Endothelial cell of umbilical vein (primary cell): ENCODE measurements around the gene COL21A1. TPM values are rescaled to one million over a fixed set of nuclear protein-coding genes. Genes with fewer than 3 reads are reported as not detected.
"Not testable (repeated sequence)": the region's sequence is repeated elsewhere in the genome, so short reads cannot be mapped to it uniquely, and the experiment has no call there.

ENCODE experiments used
- BruUV-seq: library from RNA; stranded (reverse); fragments of 400-500 nt; replicated peaks from 2 replicates; lab custom pipeline; 2021; lab: Mats Ljungman, UMichigan
- CTCF ChIA-PET: fragments of 300-600, 350-600 bp; sonication (Branson Sonifier 250); formaldehyde crosslinking; loops from one replicate; lab custom pipeline; 2021; ENCODE audit warnings: antibody characterized with exemption, inconsistent platforms; lab: Charles Lee
- POLR2A ChIA-PET: fragments of 300-600, 350-600 bp; sonication (Branson Sonifier 250); formaldehyde crosslinking; loops from one replicate; lab custom pipeline; 2021; ENCODE audit warnings: antibody characterized with exemption, inconsistent platforms; lab: Charles Lee
- DNase-seq: peaks from one replicate; pipeline ENCODE4 v3.0.0-alpha.2; 2011; ENCODE audit warnings: low read depth, low spot score
- FAIRE-seq: peaks from 2 replicates; lab custom pipeline; 2011; peaks lifted over from hg19 to GRCh38; lab: Jason Lieb, UNC
- H2AFZ ChIP-seq: 2 replicates; pipeline ENCODE4 v1.6.0; 2012; ENCODE audit warnings: low read depth, low read length, control low read depth, inconsistent platforms
- H3K27ac ChIP-seq: 2 replicates; pipeline ENCODE4 v1.5.1; 2011; ENCODE audit warnings: low read depth, mild to moderate bottlenecking, control low read depth, low read length, moderate library complexity; ENCODE audit not compliant: insufficient read depth
- H3K27me3 ChIP-seq, 2 experiments: 2 replicates each; pipeline versions ENCODE4 v1.6.0 to v1.6.1; 2011; ENCODE audit warnings: low read length in 2 of 2, mixed read lengths in 1 of 2; ENCODE audit not compliant: control insufficient read depth in 2 of 2, insufficient read depth in 2 of 2
- H3K36me3 ChIP-seq, 2 experiments: 2 replicates in 1 of 2; 3 replicates in 1 of 2; pipeline ENCODE4 v1.5.1; 2011; ENCODE audit warnings: low read length in 2 of 2, mild to moderate bottlenecking in 1 of 2, moderate library complexity in 1 of 2; ENCODE audit not compliant: control insufficient read depth in 2 of 2, insufficient read depth in 2 of 2; ENCODE audit errors: extremely low read depth in 1 of 2
- H3K4me1 ChIP-seq: 3 replicates; pipeline ENCODE4 v1.5.1; 2011; ENCODE audit warnings: mild to moderate bottlenecking, low read length; ENCODE audit not compliant: control insufficient read depth, insufficient read depth; ENCODE audit errors: extremely low read depth
- H3K4me2 ChIP-seq: 2 replicates; pipeline ENCODE4 v1.6.1; 2011; ENCODE audit warnings: low read length, control low read depth, mixed read lengths; ENCODE audit not compliant: insufficient read depth
- H3K4me3 ChIP-seq, 3 experiments: fragments of 200-600 bp in 1 of 3; sonication (generic), shearing (Covaris generic) in 1 of 3; replicated peaks in 1 of 3; 2 replicates each; pipeline ENCODE4 v1.5.1; 2011 to 2016; ENCODE audit warnings: control low read depth in 3 of 3, low read length in 3 of 3, mild to moderate bottlenecking in 2 of 3, inconsistent platforms in 1 of 3, low read depth in 1 of 3, moderate library complexity in 1 of 3; ENCODE audit not compliant: insufficient read depth in 1 of 3
- H3K79me2 ChIP-seq: 2 replicates; pipeline ENCODE4 v1.6.0; 2012; ENCODE audit warnings: low read length, inconsistent platforms; ENCODE audit not compliant: control insufficient read depth, insufficient read depth
- H3K9ac ChIP-seq: replicated peaks from 2 replicates; pipeline ENCODE3; 2011; ENCODE audit warnings: low read length, control low read depth; ENCODE audit not compliant: insufficient read depth; ENCODE audit errors: extremely low read depth
- H3K9me1 ChIP-seq: replicated peaks from 3 replicates; pipeline ENCODE4 v1.6.0; 2011; ENCODE audit warnings: mild to moderate bottlenecking, low read length; ENCODE audit not compliant: control insufficient read depth, insufficient read depth; ENCODE audit errors: extremely low read depth
- H3K9me3 ChIP-seq: replicated peaks from 2 replicates; pipeline ENCODE4 v1.5.1; 2012; ENCODE audit warnings: low read length, inconsistent platforms; ENCODE audit not compliant: control insufficient read depth, insufficient read depth
- H4K20me1 ChIP-seq: replicated peaks from 2 replicates; pipeline ENCODE3; 2011; ENCODE audit warnings: mild to moderate bottlenecking, low read length; ENCODE audit not compliant: control insufficient read depth, insufficient read depth; ENCODE audit errors: extremely low read depth
- EZH2 ChIP-seq: IDR thresholded peaks from 2 replicates; pipeline ENCODE4 v1.6.1; 2012; ENCODE audit warnings: borderline replicate concordance, low read depth, mild to moderate bottlenecking, moderate library complexity, low read length, inconsistent platforms; ENCODE audit not compliant: severe bottlenecking
- FOS ChIP-seq: IDR thresholded peaks from 2 replicates; pipeline ENCODE4 v1.6.1; 2011; ENCODE audit warnings: mild to moderate bottlenecking, low read length, moderate library complexity, borderline replicate concordance; ENCODE audit not compliant: insufficient read depth
- GATA2 ChIP-seq: IDR thresholded peaks from 2 replicates; pipeline ENCODE4 v1.7.0; 2011; ENCODE audit warnings: low read depth, mild to moderate bottlenecking, moderate library complexity, mixed read lengths, low read length; ENCODE audit not compliant: insufficient read length, insufficient read depth
- JUN ChIP-seq: IDR thresholded peaks from 2 replicates; pipeline ENCODE4 v1.6.1; 2011; ENCODE audit warnings: borderline replicate concordance, low read depth; ENCODE audit not compliant: insufficient read length, insufficient read depth
- MYC ChIP-seq: IDR thresholded peaks from one replicate; pipeline ENCODE4 v1.6.1; 2011; ENCODE audit warnings: mild to moderate bottlenecking, low read depth, low read length
- POLR2A ChIP-seq: IDR thresholded peaks from 2 replicates; pipeline ENCODE4 v1.6.1; 2012; ENCODE audit warnings: low read depth, mild to moderate bottlenecking, control low read depth, low read length
- POLR2AphosphoS5 ChIP-seq: IDR thresholded peaks from 2 replicates; pipeline ENCODE4 v1.6.1; 2012; ENCODE audit warnings: low read depth, mild to moderate bottlenecking, control low read depth, low read length, moderate library complexity; ENCODE audit not compliant: insufficient read depth
- dilution Hi-C: fragments of 300-500 bp; cut with MboI; formaldehyde crosslinking; loops from one replicate; pipeline ENCODE4 v1.15.0; 2019; ENCODE audit warnings: low sequenced_read_pairs; ENCODE audit not compliant: extremely low pct_ligation_motif_present
- intact Hi-C: fragments of 100-400 bp; cut with micrococcal nuclease; formaldehyde crosslinking; loops from one replicate; pipeline ENCODE4 v1.10.0; 2022
- polyA plus RNA-seq, 4 experiments: library from polyadenylated mRNA; depleted of rRNA in 3 of 4; stranded (reverse) in 3 of 4; unstranded in 1 of 4; fragments of >200 nt; gene quantifications; 2 replicates each; pipeline versions ENCODE4 v1.2.1 to v1.2.3, GENCODE V29; 2011 to 2012; ENCODE audit warnings: missing spikeins in 1 of 4
- total RNA-seq: library from RNA; stranded (reverse); gene quantifications from 2 replicates; pipeline ENCODE4 v1.2.3, GENCODE V29; 2021
- TF ChIP-seq, protein P1 (sequence below), 2 donors: IDR thresholded peaks; 1 replicate in 1 of 2; 2 replicates in 1 of 2; pipeline ENCODE4 v1.5.1; 2011; ENCODE audit warnings: low read length in 2 of 2, mild to moderate bottlenecking in 2 of 2, moderate library complexity in 2 of 2, control low read depth in 1 of 2, inconsistent platforms in 1 of 2, low read depth in 1 of 2; ENCODE audit not compliant: insufficient read depth in 1 of 2; ENCODE audit errors: extremely low read depth in 1 of 2
- TF ChIP-seq, protein P2 (sequence below): IDR thresholded peaks from 2 replicates; pipeline ENCODE4 v1.6.1; 2011; ENCODE audit not compliant: insufficient read depth, insufficient read length

Gene COL21A1
- total and polyA plus RNA-seq, 2 donors (not counting 3 experiments of a cell fraction or from before 2014, with no cell fraction given): 0.22 to 1.4 TPM

DNA sequence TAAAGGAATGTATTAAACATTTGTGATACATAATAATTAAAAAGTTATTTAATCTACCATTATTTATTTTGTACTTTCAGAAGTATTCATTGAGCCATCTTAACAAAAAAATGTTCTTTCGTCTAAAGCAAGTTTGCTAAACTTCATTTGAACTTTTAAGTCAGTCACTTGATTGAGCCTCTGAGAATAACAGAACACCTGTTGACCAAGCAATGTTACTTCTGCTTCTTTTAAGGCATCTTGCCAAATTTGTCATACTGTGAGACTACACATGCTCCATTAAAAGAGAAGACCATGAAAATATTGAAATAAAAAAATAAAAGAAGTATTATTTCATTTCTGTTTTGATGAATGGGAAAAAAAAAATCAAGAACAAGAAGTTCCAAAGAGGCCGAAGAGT lies 230.2 kb downstream of the COL21A1 start:
- POLR2A ChIA-PET: no interaction called here

GRCh38 chr6:56014039-56014438 lies 233.3 kb downstream of the COL21A1 start:
- intact Hi-C loops, POLR2A ChIA-PET, H3K27me3 ChIP-seq, H3K27ac ChIP-seq, CTCF ChIA-PET, H3K79me2 ChIP-seq, H3K9ac ChIP-seq, H3K36me3 ChIP-seq, H3K4me2 ChIP-seq, H3K9me3 ChIP-seq, H2AFZ ChIP-seq, H4K20me1 ChIP-seq, H3K4me1 ChIP-seq, H3K9me1 ChIP-seq, DNase-seq, BruUV-seq, H3K4me3 ChIP-seq, FAIRE-seq, dilution Hi-C loops: not testable (repeated sequence)

More for the DNA sequence above, 230.2 kb downstream of the COL21A1 start:
- Histone ChIP-seq H3K4me3 (no peak overlapping the region), H3K9me3 (no peaks in the 10 kb centered on the region), H3K4me1 (no peaks in the 10 kb centered on the region), H3K27ac (no peak overlapping the region), H3K9ac (no peak overlapping the region), H3K4me2 (no peak overlapping the region), H2AFZ (no peak overlapping the region), H3K79me2 (no peaks in the 10 kb centered on the region), H3K27me3 (no peaks in the 10 kb centered on the region), H3K36me3 (no peaks in the 10 kb centered on the region), H3K9me1 (no peaks in the 10 kb centered on the region), H4K20me1 (no peaks in the 10 kb centered on the region)
- no peak for DNase-seq
- intact Hi-C loops (no loop called here), dilution Hi-C loops (no loop called here)
- TF ChIP-seq EZH2 (no peak), POLR2AphosphoS5 (no peak), FOS (no peak), MYC (no peak), JUN (no peak), GATA2 (no peak), POLR2A (no peak)
- TF ChIP-seq, protein P1, sequence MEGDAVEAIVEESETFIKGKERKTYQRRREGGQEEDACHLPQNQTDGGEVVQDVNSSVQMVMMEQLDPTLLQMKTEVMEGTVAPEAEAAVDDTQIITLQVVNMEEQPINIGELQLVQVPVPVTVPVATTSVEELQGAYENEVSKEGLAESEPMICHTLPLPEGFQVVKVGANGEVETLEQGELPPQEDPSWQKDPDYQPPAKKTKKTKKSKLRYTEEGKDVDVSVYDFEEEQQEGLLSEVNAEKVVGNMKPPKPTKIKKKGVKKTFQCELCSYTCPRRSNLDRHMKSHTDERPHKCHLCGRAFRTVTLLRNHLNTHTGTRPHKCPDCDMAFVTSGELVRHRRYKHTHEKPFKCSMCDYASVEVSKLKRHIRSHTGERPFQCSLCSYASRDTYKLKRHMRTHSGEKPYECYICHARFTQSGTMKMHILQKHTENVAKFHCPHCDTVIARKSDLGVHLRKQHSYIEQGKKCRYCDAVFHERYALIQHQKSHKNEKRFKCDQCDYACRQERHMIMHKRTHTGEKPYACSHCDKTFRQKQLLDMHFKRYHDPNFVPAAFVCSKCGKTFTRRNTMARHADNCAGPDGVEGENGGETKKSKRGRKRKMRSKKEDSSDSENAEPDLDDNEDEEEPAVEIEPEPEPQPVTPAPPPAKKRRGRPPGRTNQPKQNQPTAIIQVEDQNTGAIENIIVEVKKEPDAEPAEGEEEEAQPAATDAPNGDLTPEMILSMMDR (IDR thresholded peaks at IDR 0.05; ENCODE audit: extremely low read depth in 1 of 2, insufficient read depth in 1 of 2, low read depth in 1 of 2, low read length in 2 of 2): no peak
- TF ChIP-seq, protein P2, sequence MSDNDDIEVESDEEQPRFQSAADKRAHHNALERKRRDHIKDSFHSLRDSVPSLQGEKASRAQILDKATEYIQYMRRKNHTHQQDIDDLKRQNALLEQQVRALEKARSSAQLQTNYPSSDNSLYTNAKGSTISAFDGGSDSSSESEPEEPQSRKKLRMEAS: no peak
- CTCF ChIA-PET: no interaction called here
- no TSS peak for BruUV-seq
- FAIRE-seq: no peak
